K562 (cell line): ENCODE results near the gene PLEKHG4B. TPM values are rescaled to one million over a fixed set of nuclear protein-coding genes. Genes with fewer than 3 reads are reported as not detected.
A peak's percentile ranks its signal among the peaks of the same experiment; 100 is the strongest.

Experiments used
- ATAC-seq: fragments of 200-7000 bp; cut with Tn5 transposase; 3 replicates; pipeline ENCODE4 v1.9.1; 2020; ENCODE audit warnings: moderate library complexity
- BruUV-seq: library from RNA; stranded (reverse); fragments of 400-500 nt; replicated peaks from 2 replicates; lab custom pipeline; 2021; lab: Mats Ljungman, UMichigan
- CTCF ChIA-PET: fragments of 300-600 bp; formaldehyde crosslinking; extraction: SDS; loops from one replicate; lab custom pipeline; 2021; ENCODE audit warnings: low intra/inter-chr PET ratio; lab: Yijun Ruan, JAX
- POLR2A ChIA-PET: fragments of 300-600, 350-650 bp; sonication (Branson Sonifier 250); formaldehyde crosslinking; extraction: SDS; loops from one replicate; lab custom pipeline; 2021; ENCODE audit warnings: antibody characterized with exemption, inconsistent platforms; lab: Yijun Ruan, JAX
- DNase-seq, 4 experiments: peaks; one replicate each; pipeline versions ENCODE4 v3.0.0 to v3.0.0-alpha.2; 2011 to 2018; ENCODE audit warnings: low spot score in 3 of 4, mixed read lengths in 3 of 4; ENCODE audit errors: extremely low read depth in 1 of 4
- FAIRE-seq: peaks from 2 replicates; lab custom pipeline; 2011; peaks lifted over from hg19 to GRCh38; lab: Jason Lieb, UNC
- H2AFZ ChIP-seq: 2 replicates; pipeline ENCODE4 v1.6.0; 2011; ENCODE audit warnings: low read depth, low read length, control low read depth, inconsistent platforms
- H3K27ac ChIP-seq: fragments of 200-600 bp; 3 replicates; pipeline ENCODE4 v1.8.0; 2011; ENCODE audit warnings: low read depth, mild to moderate bottlenecking, control low read depth, inconsistent platforms, low read length, moderate library complexity, mixed read lengths; ENCODE audit errors: extremely low read depth
- H3K27me3 ChIP-seq, 2 experiments: fragments of 300-600 bp in 1 of 2; 2 replicates in 1 of 2; 3 replicates in 1 of 2; pipeline versions ENCODE4 v1.6.0 to v1.8.0; 2011; ENCODE audit warnings: inconsistent platforms in 2 of 2, low read length in 2 of 2, mild to moderate bottlenecking in 1 of 2, mixed read lengths in 1 of 2, moderate library complexity in 1 of 2; ENCODE audit not compliant: control insufficient read depth in 2 of 2, insufficient read depth in 2 of 2
- H3K36me3 ChIP-seq: fragments of 300-600 bp; 3 replicates; pipeline ENCODE4 v1.8.0; 2011; ENCODE audit warnings: mild to moderate bottlenecking, low read length, inconsistent platforms; ENCODE audit not compliant: control insufficient read depth, insufficient read depth
- H3K4me1 ChIP-seq, 2 experiments: fragments of 200-600 bp in 1 of 2; replicated peaks in 1 of 2; 2 replicates in 1 of 2; 3 replicates in 1 of 2; pipeline versions ENCODE4 v1.5.1 to v1.8.0; 2011; ENCODE audit warnings: inconsistent platforms in 2 of 2, low read length in 2 of 2, mild to moderate bottlenecking in 1 of 2, mixed read lengths in 1 of 2, moderate library complexity in 1 of 2; ENCODE audit not compliant: control insufficient read depth in 2 of 2, insufficient read depth in 2 of 2
- H3K4me2 ChIP-seq: 2 replicates; pipeline ENCODE4 v1.6.1; 2011; ENCODE audit warnings: low read length, control low read depth, inconsistent platforms, mixed read lengths; ENCODE audit not compliant: insufficient read depth
- H3K4me3 ChIP-seq: fragments of 200-600 bp; sonication (generic), shearing (Covaris generic); 2 replicates; pipeline ENCODE4 v1.5.1; 2016; ENCODE audit warnings: control low read depth, inconsistent platforms
- H3K79me2 ChIP-seq: fragments of 200-600 bp; 3 replicates; pipeline ENCODE4 v1.8.0; 2011; ENCODE audit warnings: low read length, inconsistent platforms; ENCODE audit not compliant: control insufficient read depth, insufficient read depth
- H3K9ac ChIP-seq, 2 experiments: 2 replicates each; pipeline versions ENCODE4 v1.6.0 to v1.6.1; 2011; ENCODE audit warnings: low read depth in 2 of 2, low read length in 2 of 2, control low read depth in 1 of 2, inconsistent platforms in 1 of 2, mild to moderate bottlenecking in 1 of 2, mixed read lengths in 1 of 2; ENCODE audit not compliant: insufficient read depth in 1 of 2
- H3K9me1 ChIP-seq: one replicate; pipeline ENCODE4 v1.6.0; 2011; ENCODE audit warnings: inconsistent platforms, mild to moderate bottlenecking, low read length, moderate library complexity; ENCODE audit not compliant: control insufficient read depth, insufficient read depth
- H3K9me3 ChIP-seq: replicated peaks from 2 replicates; pipeline ENCODE4 v1.5.1; 2011; ENCODE audit warnings: low read depth, low read length, inconsistent platforms; ENCODE audit not compliant: control insufficient read depth, insufficient read depth
- H4K20me1 ChIP-seq: replicated peaks from 2 replicates; pipeline ENCODE4 v1.6.1; 2011; ENCODE audit warnings: low read length, inconsistent platforms, mixed read lengths; ENCODE audit not compliant: control insufficient read depth, insufficient read depth
- CEBPB ChIP-seq: fragments of 450-650 bp; IDR thresholded peaks from 2 replicates; pipeline ENCODE4 v1.6.1; 2016; ENCODE audit warnings: missing genetic modification characterization, missing compliant biosample characterization
- CHCHD3 ChIP-seq: fragments of 250-450 bp; sonication (Bioruptor Pico); IDR thresholded peaks from 2 replicates; pipeline ENCODE4 v2.1.2; 2022; ENCODE audit warnings: mild to moderate bottlenecking
- CHD1 ChIP-seq: fragments of 200-600 bp; sonication (generic); IDR thresholded peaks from one replicate; pipeline ENCODE4 v1.6.1; 2012; ENCODE audit warnings: mild to moderate bottlenecking, moderate library complexity, low read length, inconsistent platforms
- E2F3 ChIP-seq: fragments of 250-450 bp; sonication (Bioruptor Pico); IDR thresholded peaks from 2 replicates; pipeline ENCODE4 v1.4.0; 2020; ENCODE audit warnings: mild to moderate bottlenecking
- ESRRB ChIP-seq: fragments of 250-450 bp; sonication (Bioruptor Pico); IDR thresholded peaks from 2 replicates; pipeline ENCODE4 v1.5.0; 2020; ENCODE audit warnings: mild to moderate bottlenecking, moderate library complexity, borderline replicate concordance
- GTF2F1 ChIP-seq: IDR thresholded peaks from 2 replicates; pipeline ENCODE4 v1.6.1; 2011; ENCODE audit warnings: low read depth, low read length, improper control_type of control experiment
- HIVEP1 ChIP-seq: fragments of 250-450 bp; sonication (Bioruptor Pico); IDR thresholded peaks from 2 replicates; pipeline ENCODE4 v1.4.0; 2020; ENCODE audit warnings: mild to moderate bottlenecking
- MAFK ChIP-seq: IDR thresholded peaks from 2 replicates; pipeline ENCODE4 v1.6.1; 2011; ENCODE audit warnings: low read length, improper control_type of control experiment
- MECOM ChIP-seq: fragments of 250-450 bp; sonication (Bioruptor Pico); IDR thresholded peaks from 2 replicates; pipeline ENCODE4 v1.8.0; 2022; ENCODE audit warnings: inconsistent platforms
- NR2C2 ChIP-seq, 2 experiments: fragments of 200-800 bp in 1 of 2; sonication (Bioruptor generic) in 1 of 2; sonication (generic) in 1 of 2; formaldehyde crosslinking in 1 of 2; IDR thresholded peaks; 2 replicates each; pipeline versions ENCODE4 v1.6.1 to v1.8.0; 2016 to 2022; ENCODE audit warnings: mild to moderate bottlenecking in 1 of 2, missing compliant biosample characterization in 1 of 2, missing genetic modification characterization in 1 of 2, missing genetic modification reagents in 1 of 2
- RFX7 ChIP-seq: fragments of 250-450 bp; sonication (Bioruptor Pico); IDR thresholded peaks from 2 replicates; pipeline ENCODE4 v1.5.1; 2021; ENCODE audit warnings: mild to moderate bottlenecking
- SOX6 ChIP-seq: fragments of 450-650 bp; IDR thresholded peaks from 2 replicates; pipeline ENCODE4 v1.6.1; 2014; ENCODE audit warnings: mild to moderate bottlenecking
- SRSF3 ChIP-seq: fragments of 200-400 bp; formaldehyde crosslinking; IDR thresholded peaks from 2 replicates; pipeline ENCODE4 v1.6.1; 2016; ENCODE audit warnings: mild to moderate bottlenecking, low read length, moderate library complexity; ENCODE audit not compliant: insufficient read depth
- SRSF9 ChIP-seq: fragments of 200-400 bp; formaldehyde crosslinking; IDR thresholded peaks from 2 replicates; pipeline ENCODE4 v1.6.1; 2017; ENCODE audit warnings: low read depth, low read length, borderline replicate concordance
- VEZF1 ChIP-seq: fragments of 200-800 bp; sonication (Bioruptor generic); IDR thresholded peaks from 2 replicates; pipeline ENCODE4 v1.6.1; 2017; ENCODE audit warnings: missing genetic modification characterization, missing compliant biosample characterization
- ZNF316 ChIP-seq: fragments of 450-650 bp; IDR thresholded peaks from 2 replicates; pipeline ENCODE4 v1.6.1; 2016
- ZNF561 ChIP-seq: fragments of 450-650 bp; formaldehyde crosslinking; conservative IDR thresholded peaks from 2 replicates; pipeline ENCODE4 v1.4.0; 2020; ENCODE audit warnings: mild to moderate bottlenecking, moderate library complexity
- ZNF780A ChIP-seq: fragments of 250-450 bp; sonication (Bioruptor Pico); IDR thresholded peaks from 2 replicates; pipeline ENCODE4 v1.5.0; 2021; ENCODE audit warnings: mild to moderate bottlenecking
- WGBS: fragments of 100-300 bp; shearing (Covaris generic); methylation state at CpG from one replicate; pipeline ENCODE4 v1.1.6; 2016; ENCODE audit warnings: low coverage, mixed read lengths; ENCODE audit not compliant: insufficient coverage; ENCODE audit errors: missing lambda C conversion rate; 5-methylcytosine and 5-hydroxymethylcytosine counted together
- in situ Hi-C: fragments of 300-500 bp; cut with MboI; formaldehyde crosslinking; loops from 4 replicates; pipeline ENCODE4 v1.15.0; 2018; ENCODE audit warnings: inconsistent platforms, mixed read lengths
- intact Hi-C: fragments of 100-400 bp; cut with micrococcal nuclease; formaldehyde crosslinking; loops from 2 replicates; pipeline ENCODE4 v1.14.2; 2022
- polyA plus RNA-seq, 8 experiments: library from polyadenylated mRNA; depleted of rRNA in 4 of 8; stranded (reverse) in 5 of 8; unstranded in 3 of 8; fragments of >200 nt; fragmentation: Nextera tagmentation in 2 of 8; fragmentation: Illumina TruSeq in 1 of 8; extraction: Ambion mirVana in 2 of 8; extraction: Trizol in 1 of 8; gene quantifications; 2 replicates each; pipeline versions ENCODE4 v1.2.1 to v1.2.3, GENCODE V29; 2011 to 2014; ENCODE audit warnings: inconsistent platforms in 1 of 8, missing spikeins in 1 of 8
- total RNA-seq, 7 experiments: library from RNA; depleted of rRNA in 6 of 7; stranded (reverse); fragments of >200 nt in 6 of 7; fragmentation: Illumina TruSeq in 2 of 7; extraction: Trizol in 2 of 7; gene quantifications; 2 replicates each; pipeline versions ENCODE4 v1.2.1 to v1.2.3, GENCODE V29; 2011 to 2021; ENCODE audit warnings: low replicate concordance in 1 of 7
- TF ChIP-seq, protein P1 (sequence below): sonication (generic); formaldehyde crosslinking; IDR thresholded peaks from 2 replicates; pipeline ENCODE4 v1.4.0; 2020; ENCODE audit warnings: mild to moderate bottlenecking, missing genetic modification reagents
- TF ChIP-seq, protein P2 (sequence below): fragments of 450-650 bp; IDR thresholded peaks from 2 replicates; pipeline ENCODE4 v1.6.1; 2016; ENCODE audit warnings: mild to moderate bottlenecking

PLEKHG4B gene
- total and polyA plus RNA-seq, 9 of the 15 experiments (the other 6 are each of a cell fraction or from before 2014, with no cell fraction given): 0.02 TPM; not detected in 8

- no peaks in the 10 kb centered on the region for H4K20me1 ChIP-seq
- H2AFZ ChIP-seq: no peak overlapping the region
- no peak overlapping the region for H3K27ac ChIP-seq
- no peak for FAIRE-seq
- ChIA-PET CTCF (no interaction called here), POLR2A (no interaction called here)
- H3K9me1 ChIP-seq: no peaks in the 10 kb centered on the region
- no peak overlapping the region for H3K9ac ChIP-seq
- H3K9me3 ChIP-seq: no peaks in the 10 kb centered on the region
- H3K27me3 ChIP-seq: no peaks in the 10 kb centered on the region
- DNase-seq: no peak
- in situ Hi-C loops: no loop called here
- intact Hi-C loops: no loop called here
- ATAC-seq: no peak
- H3K4me2 ChIP-seq: no peak overlapping the region
- no TSS peak for BruUV-seq
- H3K4me3 ChIP-seq: no peak overlapping the region
- no peaks in the 10 kb centered on the region for H3K79me2 ChIP-seq
- 0% methylated on average over 2 of the region's 2 CpGs for WGBS
- no peaks in the 10 kb centered on the region for H3K4me1 ChIP-seq
- H3K36me3 ChIP-seq: no peaks in the 10 kb centered on the region
- TF ChIP-seq E2F3 (CRISPR knock-in tag) (no peak), HIVEP1 (CRISPR knock-in tag) (no peak), CEBPB (tag) (no peak), SRSF3 (no peak), MAFK (peak; percentile 16; the same call in 1 of the 2 replicates), VEZF1 (CRISPR knock-in tag) (no peak), SOX6 (no peak), CHCHD3 (CRISPR knock-in tag) (no peak), ESRRB (CRISPR knock-in tag) (no peak), MECOM (CRISPR knock-in tag) (no peak), NR2C2 (CRISPR knock-in tag; IDR thresholded peaks at IDR 0.05) (no peak), NR2C2 (tag; IDR thresholded peaks at IDR 0.05) (no peak), ZNF316 (peak; percentile 35), GTF2F1 (no peak), ZNF780A (no peak), RFX7 (CRISPR knock-in tag) (no peak), SRSF9 (no peak), ZNF561 (CRISPR knock-in tag) (no peak), CHD1 (no peak)
- TF ChIP-seq, protein P1, sequence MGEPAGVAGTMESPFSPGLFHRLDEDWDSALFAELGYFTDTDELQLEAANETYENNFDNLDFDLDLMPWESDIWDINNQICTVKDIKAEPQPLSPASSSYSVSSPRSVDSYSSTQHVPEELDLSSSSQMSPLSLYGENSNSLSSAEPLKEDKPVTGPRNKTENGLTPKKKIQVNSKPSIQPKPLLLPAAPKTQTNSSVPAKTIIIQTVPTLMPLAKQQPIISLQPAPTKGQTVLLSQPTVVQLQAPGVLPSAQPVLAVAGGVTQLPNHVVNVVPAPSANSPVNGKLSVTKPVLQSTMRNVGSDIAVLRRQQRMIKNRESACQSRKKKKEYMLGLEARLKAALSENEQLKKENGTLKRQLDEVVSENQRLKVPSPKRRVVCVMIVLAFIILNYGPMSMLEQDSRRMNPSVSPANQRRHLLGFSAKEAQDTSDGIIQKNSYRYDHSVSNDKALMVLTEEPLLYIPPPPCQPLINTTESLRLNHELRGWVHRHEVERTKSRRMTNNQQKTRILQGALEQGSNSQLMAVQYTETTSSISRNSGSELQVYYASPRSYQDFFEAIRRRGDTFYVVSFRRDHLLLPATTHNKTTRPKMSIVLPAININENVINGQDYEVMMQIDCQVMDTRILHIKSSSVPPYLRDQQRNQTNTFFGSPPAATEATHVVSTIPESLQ (CRISPR knock-in tag): no peak
- TF ChIP-seq, protein P2, sequence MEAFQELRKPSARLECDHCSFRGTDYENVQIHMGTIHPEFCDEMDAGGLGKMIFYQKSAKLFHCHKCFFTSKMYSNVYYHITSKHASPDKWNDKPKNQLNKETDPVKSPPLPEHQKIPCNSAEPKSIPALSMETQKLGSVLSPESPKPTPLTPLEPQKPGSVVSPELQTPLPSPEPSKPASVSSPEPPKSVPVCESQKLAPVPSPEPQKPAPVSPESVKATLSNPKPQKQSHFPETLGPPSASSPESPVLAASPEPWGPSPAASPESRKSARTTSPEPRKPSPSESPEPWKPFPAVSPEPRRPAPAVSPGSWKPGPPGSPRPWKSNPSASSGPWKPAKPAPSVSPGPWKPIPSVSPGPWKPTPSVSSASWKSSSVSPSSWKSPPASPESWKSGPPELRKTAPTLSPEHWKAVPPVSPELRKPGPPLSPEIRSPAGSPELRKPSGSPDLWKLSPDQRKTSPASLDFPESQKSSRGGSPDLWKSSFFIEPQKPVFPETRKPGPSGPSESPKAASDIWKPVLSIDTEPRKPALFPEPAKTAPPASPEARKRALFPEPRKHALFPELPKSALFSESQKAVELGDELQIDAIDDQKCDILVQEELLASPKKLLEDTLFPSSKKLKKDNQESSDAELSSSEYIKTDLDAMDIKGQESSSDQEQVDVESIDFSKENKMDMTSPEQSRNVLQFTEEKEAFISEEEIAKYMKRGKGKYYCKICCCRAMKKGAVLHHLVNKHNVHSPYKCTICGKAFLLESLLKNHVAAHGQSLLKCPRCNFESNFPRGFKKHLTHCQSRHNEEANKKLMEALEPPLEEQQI: no peak
These were observed 37.2 kb downstream of the PLEKHG4B start for GRCh38 chr5:129148-129547.
